ENCODE measurements around the gene TLE2. TPM values are rescaled to one million over a fixed set of nuclear protein-coding genes. Genes with fewer than 3 reads are reported as not detected.

Gene TLE2
- polyA plus RNA-seq (2013, experiment 1 of 2), result 9.5 TPM
- polyA plus RNA-seq (2013, experiment 2 of 2), result 8.7 TPM

DNA sequence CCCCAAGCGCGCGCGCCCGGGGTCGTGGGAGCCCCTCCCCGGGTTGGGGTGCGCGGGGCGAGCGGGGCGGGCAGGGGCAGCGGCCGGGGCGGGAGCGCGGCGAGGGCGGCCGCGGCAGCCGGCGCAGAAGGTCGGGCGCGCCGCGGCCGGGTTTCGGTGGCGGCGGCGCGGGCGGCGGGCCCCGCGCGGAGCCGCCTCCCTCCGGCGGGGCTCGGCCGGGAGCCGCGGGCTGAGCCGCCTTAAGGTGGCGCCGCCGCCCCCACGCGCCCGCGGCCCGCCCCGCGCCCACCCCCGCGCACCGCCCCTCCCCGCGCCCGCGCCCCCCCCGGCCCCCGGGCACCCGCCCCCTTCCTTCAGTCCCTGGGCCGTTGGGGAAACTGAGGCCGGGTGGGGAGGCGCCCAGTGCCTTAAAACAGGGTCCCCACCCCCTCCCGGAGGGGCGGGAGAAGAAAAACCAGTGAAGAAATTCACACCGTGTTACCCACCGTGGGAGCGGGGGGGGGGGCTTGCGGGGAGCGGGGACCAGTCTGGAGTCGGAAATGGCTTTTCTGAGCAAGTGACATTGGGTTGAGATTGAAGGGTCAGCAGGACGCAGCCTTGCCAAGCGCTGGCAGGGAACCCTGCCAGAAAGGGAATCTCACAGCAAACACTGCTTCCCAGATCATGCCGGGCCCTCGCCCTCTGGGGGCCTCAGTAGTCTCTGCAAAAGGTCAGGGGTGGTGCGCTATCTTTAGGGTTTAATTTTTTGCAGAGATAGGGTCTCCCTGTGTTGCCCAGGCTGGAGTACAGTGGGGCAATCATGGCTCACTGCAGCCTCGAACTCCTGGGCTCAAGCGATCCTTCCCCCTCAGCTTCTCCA, at the start of gene TLE2:
TLE2 (minus strand) TSS at position 216 of the 859 bp plus-strand sequence. CDS start 376 bp downstream, outside the sequence.
- DNase-seq, result no peak
- H2AK5ac ChIP-seq (ENCODE audit: low read length, severe bottlenecking), result no peak within 1 kb of the TSS

GRCh38 chr19:3075605-3076431, 46.7 kb upstream of the TLE2 start:
- no peak overlapping the region for H2BK12ac ChIP-seq (ENCODE audit: low read length in 2 of 2)
- H3K9ac ChIP-seq (ENCODE audit: low read length), result peak overlapping the region; percentile 5
- no peak overlapping the region for H3K23ac ChIP-seq (ENCODE audit: low read length in 2 of 2)
- H3K14ac ChIP-seq (ENCODE audit: low read length in 2 of 2), result no peak overlapping the region
- H2AK5ac ChIP-seq (ENCODE audit: low read length, severe bottlenecking), result no peak overlapping the region
- H3K4me3 ChIP-seq (ENCODE audit: insufficient read depth in 1 of 2, low read depth in 1 of 2, low read length in 2 of 2), result peak overlapping the region in 1 of 2 experiments; percentile 60
- no peak overlapping the region for H2AFZ ChIP-seq (ENCODE audit: low read depth, low read length)
- WGBS, result 19% methylated on average over 41 of the region's 41 CpGs
- H3K4ac ChIP-seq (ENCODE audit: low read depth in 1 of 2, low read length in 2 of 2), result no peak overlapping the region
- no peak overlapping the region for H2BK120ac ChIP-seq (ENCODE audit: low read depth, low read length)
- no peak overlapping the region for H4K91ac ChIP-seq (ENCODE audit: low read length)
- H2BK5ac ChIP-seq (ENCODE audit: low read depth, low read length, poor library complexity, severe bottlenecking), result no peak overlapping the region
- peaks cover 0 to 5% of the 10 kb centered on the region in 2 experiments for H3K27me3 ChIP-seq (ENCODE audit: control insufficient read depth in 1 of 2, insufficient read depth in 1 of 2, low read length in 2 of 2)
- H3K4me1 ChIP-seq (ENCODE audit: control insufficient read depth, insufficient read depth, low read depth, low read length), result peaks cover 14% of the 10 kb centered on the region
- no peak overlapping the region for H4K8ac ChIP-seq (ENCODE audit: low read length)
- peak overlapping the region; percentile 30 for H2BK15ac ChIP-seq (ENCODE audit: low read depth, poor library complexity, severe bottlenecking)
- H3K18ac ChIP-seq (ENCODE audit: low read depth in 1 of 2, low read length in 2 of 2), result peak overlapping the region in 1 of 2 experiments; percentile 48
- no peaks in the 10 kb centered on the region for H3K79me1 ChIP-seq (replicated peaks; ENCODE audit: low read length, poor library complexity, severe bottlenecking)
- no peaks in the 10 kb centered on the region for H3K9me3 ChIP-seq (ENCODE audit: control insufficient read depth, low read length)
- DNase-seq, result no peak
- H3K36me3 ChIP-seq (ENCODE audit: control insufficient read depth in 1 of 2, insufficient read depth in 2 of 2, low read depth in 1 of 2, low read length in 2 of 2), result no peaks in the 10 kb centered on the region
- H3K4me2 ChIP-seq (ENCODE audit: low read length, poor library complexity, severe bottlenecking), result peak overlapping the region; percentile 50
- H3K27ac ChIP-seq (ENCODE audit: low read length, poor library complexity, severe bottlenecking), result no peak overlapping the region

More for the DNA sequence above, at the start of gene TLE2:
- Histone ChIP-seq H2BK15ac (ENCODE audit: low read depth, poor library complexity, severe bottlenecking) (peak within 1 kb of the TSS; percentile 86), H3K14ac (ENCODE audit: low read length in 2 of 2) (no peak within 1 kb of the TSS), H3K18ac (ENCODE audit: low read depth in 1 of 2, low read length in 2 of 2) (peak within 1 kb of the TSS; percentile 60 to 67), H2BK12ac (ENCODE audit: low read length in 2 of 2) (peak within 1 kb of the TSS in 1 of 2 experiments; percentile 38), H3K9ac (ENCODE audit: low read length) (peak within 1 kb of the TSS; percentile 32), H2BK5ac (ENCODE audit: low read depth, low read length, poor library complexity, severe bottlenecking) (no peak within 1 kb of the TSS), H3K23ac (ENCODE audit: low read length in 2 of 2) (no peak within 1 kb of the TSS), H3K36me3 (ENCODE audit: control insufficient read depth in 1 of 2, insufficient read depth in 2 of 2, low read depth in 1 of 2, low read length in 2 of 2) (no peaks in the 10 kb centered on the region), H3K9me3 (ENCODE audit: control insufficient read depth, low read length) (no peaks in the 10 kb centered on the region), H3K4ac (ENCODE audit: low read depth in 1 of 2, low read length in 2 of 2) (peak within 1 kb of the TSS in 1 of 2 experiments; percentile 7), H3K4me1 (ENCODE audit: control insufficient read depth, insufficient read depth, low read depth, low read length) (peaks cover 17% of the 10 kb centered on the region), H4K91ac (ENCODE audit: low read length) (no peak within 1 kb of the TSS), H3K4me3 (ENCODE audit: insufficient read depth in 1 of 2, low read depth in 1 of 2, low read length in 2 of 2) (peak within 1 kb of the TSS; percentile 43 to 47), H3K79me1 (replicated peaks; ENCODE audit: low read length, poor library complexity, severe bottlenecking) (no peaks in the 10 kb centered on the region), H2BK120ac (ENCODE audit: low read depth, low read length) (peak within 1 kb of the TSS; percentile 37), H4K8ac (ENCODE audit: low read length) (peak within 1 kb of the TSS; percentile 43), H2AFZ (ENCODE audit: low read depth, low read length) (no peak within 1 kb of the TSS), H3K27ac (ENCODE audit: low read length, poor library complexity, severe bottlenecking) (no peak within 1 kb of the TSS), H3K27me3 (ENCODE audit: control insufficient read depth in 1 of 2, insufficient read depth in 1 of 2, low read length in 2 of 2) (peaks cover 63 to 80% of the 10 kb centered on the region in 2 experiments), H3K4me2 (ENCODE audit: low read length, poor library complexity, severe bottlenecking) (peak within 1 kb of the TSS; percentile 84)
- 10% methylated on average over 22 of the region's 85 CpGs for WGBS

- H3K4me1 ChIP-seq (ENCODE audit: control insufficient read depth, insufficient read depth, low read depth, low read length), result peaks cover 10% of the 10 kb centered on the region
- H3K14ac ChIP-seq (ENCODE audit: low read length in 2 of 2), result peak overlapping the region in 1 of 2 experiments; percentile 80
- H3K4me3 ChIP-seq (ENCODE audit: insufficient read depth in 1 of 2, low read depth in 1 of 2, low read length in 2 of 2), result no peak overlapping the region
- H2AK5ac ChIP-seq (ENCODE audit: low read length, severe bottlenecking), result no peak overlapping the region
- H3K79me1 ChIP-seq (replicated peaks; ENCODE audit: low read length, poor library complexity, severe bottlenecking), result no peaks in the 10 kb centered on the region
- H3K9ac ChIP-seq (ENCODE audit: low read length), result no peak overlapping the region
- no peaks in the 10 kb centered on the region for H3K9me3 ChIP-seq (ENCODE audit: control insufficient read depth, low read length)
- H3K4me2 ChIP-seq (ENCODE audit: low read length, poor library complexity, severe bottlenecking), result no peak overlapping the region
- H3K36me3 ChIP-seq (ENCODE audit: control insufficient read depth in 1 of 2, insufficient read depth in 2 of 2, low read depth in 1 of 2, low read length in 2 of 2), result no peaks in the 10 kb centered on the region
- H2BK12ac ChIP-seq (ENCODE audit: low read length in 2 of 2), result no peak overlapping the region
- H2AFZ ChIP-seq (ENCODE audit: low read depth, low read length), result no peak overlapping the region
- no peak overlapping the region for H2BK5ac ChIP-seq (ENCODE audit: low read depth, low read length, poor library complexity, severe bottlenecking)
- WGBS, result 45% methylated on average over 8 of the region's 8 CpGs
- peak overlapping the region; percentile 63 for H2BK15ac ChIP-seq (ENCODE audit: low read depth, poor library complexity, severe bottlenecking)
- no peak for DNase-seq
- H3K27ac ChIP-seq (ENCODE audit: low read length, poor library complexity, severe bottlenecking), result no peak overlapping the region
- H3K18ac ChIP-seq (ENCODE audit: low read depth in 1 of 2, low read length in 2 of 2), result peak overlapping the region in 1 of 2 experiments; percentile 57
- no peak overlapping the region for H2BK120ac ChIP-seq (ENCODE audit: low read depth, low read length)
- no peak overlapping the region for H4K8ac ChIP-seq (ENCODE audit: low read length)
- H3K4ac ChIP-seq (ENCODE audit: low read depth in 1 of 2, low read length in 2 of 2), result peak overlapping the region in 1 of 2 experiments; percentile 33
- H3K23ac ChIP-seq (ENCODE audit: low read length in 2 of 2), result no peak overlapping the region
- H4K91ac ChIP-seq (ENCODE audit: low read length), result no peak overlapping the region
- H3K27me3 ChIP-seq (ENCODE audit: control insufficient read depth in 1 of 2, insufficient read depth in 1 of 2, low read length in 2 of 2), result peaks cover 0 to 5% of the 10 kb centered on the region in 2 experiments
These were observed 45.0 kb upstream of the TLE2 start for GRCh38 chr19:3073931-3074595.
